HepG2 (cell line): Measurements from ENCODE around the gene SHMT1. TPM values are rescaled to one million over a fixed set of nuclear protein-coding genes. Genes with fewer than 3 reads are reported as not detected.
"Not testable (repeated sequence)": the region's sequence is repeated elsewhere in the genome, so short reads cannot be mapped to it uniquely, and the experiment has no call there.

Experiments used
- ATAC-seq: fragments of 200-7000 bp; cut with Tn5 transposase; 3 replicates; pipeline ENCODE4 v1.9.1; 2020; ENCODE audit warnings: mild to moderate bottlenecking, moderate library complexity
- BruUV-seq: library from RNA; stranded (reverse); fragments of 400-500 nt; replicated peaks from 2 replicates; lab custom pipeline; 2021; lab: Mats Ljungman, UMichigan
- CTCF ChIA-PET: fragments of 300-600 bp; formaldehyde crosslinking; extraction: SDS; loops from one replicate; lab custom pipeline; 2021; ENCODE audit warnings: low total read pairs, inconsistent platforms, low intra/inter-chr PET ratio; lab: Yijun Ruan, JAX
- POLR2A ChIA-PET: fragments of 350-600 bp; sonication (Branson Sonifier 250); formaldehyde crosslinking; loops from one replicate; lab custom pipeline; 2020; ENCODE audit warnings: antibody characterized with exemption, inconsistent platforms; lab: Yijun Ruan, JAX
- DNase-seq: peaks from one replicate; pipeline ENCODE4 v3.0.0-alpha.2; 2015; ENCODE audit warnings: low spot score
- FAIRE-seq: peaks from 3 replicates; lab custom pipeline; 2011; peaks lifted over from hg19 to GRCh38; lab: Jason Lieb, UNC
- H2AFZ ChIP-seq: one replicate; pipeline ENCODE4 v1.6.1; 2011; ENCODE audit warnings: low read length, inconsistent platforms
- H3K27ac ChIP-seq: fragments of 300-600 bp; 3 replicates; pipeline ENCODE4 v1.8.0; 2011; ENCODE audit warnings: mixed run types, mild to moderate bottlenecking, mixed read lengths, low read length, inconsistent platforms; ENCODE audit not compliant: insufficient read depth; ENCODE audit errors: extremely low read length
- H3K27me3 ChIP-seq, 2 experiments: fragments of 200-600 bp in 1 of 2; 2 replicates in 1 of 2; 3 replicates in 1 of 2; pipeline versions ENCODE4 v1.6.0 to v1.8.0; 2011; ENCODE audit warnings: low read length in 2 of 2, mild to moderate bottlenecking in 2 of 2, moderate library complexity in 2 of 2, inconsistent platforms in 1 of 2; ENCODE audit not compliant: insufficient read depth in 2 of 2, control insufficient read depth in 1 of 2
- H3K36me3 ChIP-seq, 2 experiments: fragments of 200-600 bp in 1 of 2; replicated peaks in 1 of 2; 2 replicates in 1 of 2; 3 replicates in 1 of 2; pipeline versions ENCODE4 v1.5.1 to v1.8.0; 2011; ENCODE audit warnings: low read length in 2 of 2, inconsistent platforms in 1 of 2; ENCODE audit not compliant: insufficient read depth in 2 of 2, control insufficient read depth in 1 of 2
- H3K4me1 ChIP-seq: 2 replicates; pipeline ENCODE4 v1.5.1; 2012; ENCODE audit warnings: low read length, inconsistent platforms; ENCODE audit not compliant: insufficient read depth
- H3K4me2 ChIP-seq: 2 replicates; pipeline ENCODE4 v1.6.0; 2011; ENCODE audit warnings: low read depth, low read length, inconsistent platforms
- H3K4me3 ChIP-seq, 3 experiments: fragments of 200-600 bp in 1 of 3; sonication (generic), shearing (Covaris generic) in 1 of 3; replicated peaks in 1 of 3; 2 replicates each; pipeline ENCODE4 v1.5.1; 2011 to 2016; ENCODE audit warnings: low read length in 3 of 3, inconsistent platforms in 2 of 3, low read depth in 2 of 3, mild to moderate bottlenecking in 2 of 3, control low read depth in 1 of 3, mixed read lengths in 1 of 3; ENCODE audit not compliant: insufficient read depth in 1 of 3
- H3K79me2 ChIP-seq: one replicate; pipeline ENCODE4 v1.6.1; 2011; ENCODE audit warnings: low read length, inconsistent platforms; ENCODE audit not compliant: insufficient read depth
- H3K9ac ChIP-seq: 2 replicates; pipeline ENCODE4 v1.6.0; 2011; ENCODE audit warnings: mild to moderate bottlenecking, low read depth, low read length, inconsistent platforms; ENCODE audit not compliant: insufficient read depth
- H3K9me3 ChIP-seq: 2 replicates; pipeline ENCODE4 v1.5.1; 2012; ENCODE audit warnings: mild to moderate bottlenecking, low read length
- H4K20me1 ChIP-seq: 2 replicates; pipeline ENCODE4 v1.6.0; 2011; ENCODE audit warnings: inconsistent platforms, mild to moderate bottlenecking, low read length, moderate library complexity; ENCODE audit not compliant: insufficient read depth
- WGBS: methylation state at CpG from one replicate; pipeline ENCODE4 v1.1.6; 2017; ENCODE audit warnings: low lambda C conversion rate; 5-methylcytosine and 5-hydroxymethylcytosine counted together
- in situ Hi-C: cut with HindIII; loops from 2 replicates; pipeline ENCODE4 v1.10.0; 2017; ENCODE audit warnings: low pct_unique_long_range_greater_than_20kb; ENCODE audit not compliant: extremely low pct_ligation_motif_present
- intact Hi-C: fragments of 100-400 bp; cut with micrococcal nuclease; formaldehyde crosslinking; loops from one replicate; pipeline ENCODE4 v1.10.0; 2022; ENCODE audit not compliant: unreplicated experiment
- polyA plus RNA-seq, 8 experiments: library from polyadenylated mRNA; depleted of rRNA in 3 of 8; stranded (reverse) in 7 of 8; unstranded in 1 of 8; fragments of >200 nt; fragmentation: Illumina TruSeq in 4 of 8; extraction: Trizol in 4 of 8; gene quantifications; 2 replicates each; pipeline versions ENCODE4 v1.2.1 to v1.2.3, GENCODE V29; 2011 to 2016; ENCODE audit warnings: low read depth in 4 of 8, missing spikeins in 1 of 8, mixed read lengths in 1 of 8; ENCODE audit not compliant: insufficient read depth in 1 of 8
- total RNA-seq, 5 experiments: library from RNA; depleted of rRNA; stranded (reverse); fragments of >200 nt; fragmentation: Illumina TruSeq; extraction: Trizol; gene quantifications; 2 replicates each; pipeline ENCODE4 v1.2.3, GENCODE V29; 2016; ENCODE audit warnings: low read depth in 1 of 5

SHMT1 gene
- total and polyA plus RNA-seq, 2 of the 13 experiments (the other 11 are each of a cell fraction or from before 2014, with no cell fraction given): 21.3 to 48.8 TPM

DNA sequence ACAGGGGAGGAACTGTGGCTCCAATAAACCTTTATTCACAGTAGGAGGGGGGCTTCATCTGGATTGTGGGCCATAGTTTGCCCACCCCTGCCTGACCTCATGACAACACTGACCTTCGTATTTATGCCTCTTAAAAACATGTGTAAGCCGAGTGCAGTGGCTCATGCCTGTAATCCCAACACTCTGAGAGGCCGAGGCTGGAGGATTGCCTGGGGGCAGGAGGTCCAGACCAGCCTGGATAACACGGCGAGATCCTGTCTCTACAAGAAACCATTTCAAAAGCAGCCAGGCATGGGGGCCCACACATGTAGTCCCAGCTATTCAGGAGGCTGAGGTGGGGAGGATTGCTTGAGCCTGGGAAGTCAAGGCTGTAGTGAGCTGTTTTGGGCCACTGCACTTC lies 24.2 kb upstream of the SHMT1 start:
- intact Hi-C loops, FAIRE-seq, CTCF ChIA-PET, ATAC-seq, H3K9ac ChIP-seq, H4K20me1 ChIP-seq, H3K36me3 ChIP-seq, POLR2A ChIA-PET, DNase-seq, H2AFZ ChIP-seq, BruUV-seq, H3K9me3 ChIP-seq, H3K4me1 ChIP-seq, H3K4me3 ChIP-seq, H3K27ac ChIP-seq, in situ Hi-C loops, H3K4me2 ChIP-seq, H3K79me2 ChIP-seq, H3K27me3 ChIP-seq: not testable (repeated sequence)
- 17% methylated on average over 1 of the region's 5 CpGs for WGBS

DNA sequence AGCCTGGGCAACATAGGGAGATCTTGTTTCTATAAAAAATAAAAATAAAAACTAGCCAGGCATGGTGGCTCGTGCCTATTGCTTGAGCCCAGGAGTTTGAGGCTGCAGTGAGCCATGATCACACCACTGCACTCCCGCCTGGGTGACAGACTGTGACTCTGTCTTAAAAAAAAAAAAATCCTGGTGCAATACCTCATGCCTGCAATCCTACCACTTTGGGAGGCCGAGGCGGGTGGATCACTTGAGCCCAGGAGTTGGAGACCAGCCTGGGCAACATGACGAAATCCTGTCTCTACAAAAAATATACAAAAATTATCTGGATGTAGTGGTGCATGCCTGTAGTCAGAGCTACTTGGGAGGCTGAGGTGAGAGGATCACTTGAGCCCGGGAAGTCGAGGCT lies 20.9 kb upstream of the SHMT1 start:
- H2AFZ ChIP-seq, H3K36me3 ChIP-seq, H4K20me1 ChIP-seq, POLR2A ChIA-PET, FAIRE-seq, intact Hi-C loops, H3K4me3 ChIP-seq, ATAC-seq, H3K9ac ChIP-seq, H3K79me2 ChIP-seq, H3K9me3 ChIP-seq, H3K4me2 ChIP-seq, CTCF ChIA-PET, in situ Hi-C loops, H3K27me3 ChIP-seq, DNase-seq, BruUV-seq, H3K27ac ChIP-seq, H3K4me1 ChIP-seq: not testable (repeated sequence)
- 26% methylated on average over 7 of the region's 7 CpGs for WGBS

DNA sequence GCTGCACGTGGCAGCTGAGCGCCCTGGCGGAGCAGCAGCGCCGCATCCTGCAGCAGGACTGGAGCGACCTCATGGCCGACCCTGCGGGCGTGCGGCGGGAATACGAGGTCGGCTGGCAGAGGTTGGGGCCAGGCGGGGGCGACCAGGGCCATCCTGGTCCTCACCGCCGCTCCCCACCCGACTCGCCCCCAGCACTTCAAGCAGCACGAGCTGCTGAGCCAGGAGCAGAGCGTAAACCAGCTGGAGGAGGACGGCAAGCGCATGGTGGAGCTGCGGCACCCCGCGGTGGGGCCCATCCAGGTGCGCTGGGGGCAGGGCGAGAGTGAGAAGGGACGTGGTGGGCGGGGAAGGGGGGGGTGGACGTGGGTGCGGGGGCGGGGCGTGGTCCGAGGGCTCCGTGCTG lies 19.7 kb upstream of the SHMT1 start:
- CTCF ChIA-PET, in situ Hi-C loops, H3K9me3 ChIP-seq, H3K27me3 ChIP-seq, ATAC-seq, H3K4me3 ChIP-seq, H4K20me1 ChIP-seq, H2AFZ ChIP-seq, POLR2A ChIA-PET, FAIRE-seq, BruUV-seq, H3K79me2 ChIP-seq, H3K36me3 ChIP-seq, H3K9ac ChIP-seq, H3K4me2 ChIP-seq, H3K27ac ChIP-seq, H3K4me1 ChIP-seq, DNase-seq, intact Hi-C loops: not testable (repeated sequence)
- WGBS: 71% methylated on average over 33 of the region's 36 CpGs
